Stomach (tissue), 4 donors: ENCODE data around the gene MPZL1.

ENCODE experiments used
- CTCF ChIP-seq, 7 experiments: fragments of 450-650 bp in 4 of 7; fragments of 200-600 bp in 3 of 7; sonication (generic) in 3 of 7; IDR thresholded peaks; one replicate each; pipeline ENCODE4 v1.5.1; 2016 to 2019; ENCODE audit warnings: antibody characterized with exemption in 7 of 7, control low read depth in 2 of 7, mild to moderate bottlenecking in 1 of 7
- EP300 ChIP-seq: sonication (generic); formaldehyde crosslinking; IDR thresholded peaks from one replicate; pipeline ENCODE4 v1.6.1; 2017; ENCODE audit warnings: antibody characterized with exemption
- POLR2A ChIP-seq, 4 donors: fragments of 450-650 bp; IDR thresholded peaks; one replicate each; pipeline ENCODE4 v1.6.1; 2016; ENCODE audit warnings: antibody characterized with exemption in 4 of 4, control low read depth in 2 of 4, mild to moderate bottlenecking in 1 of 4, moderate library complexity in 1 of 4
- POLR2AphosphoS5 ChIP-seq, 3 donors: sonication (generic); formaldehyde crosslinking; IDR thresholded peaks; one replicate each; pipeline ENCODE4 v1.6.1; 2016; ENCODE audit warnings: antibody characterized with exemption in 3 of 3

GRCh38 chr1:167765496-167765895 lies 43.7 kb downstream of the MPZL1 start:
- TF ChIP-seq POLR2AphosphoS5 (IDR thresholded peaks at IDR 0.05) (no peak), CTCF (IDR thresholded peaks at IDR 0.05) (no peak), EP300 (no peak), POLR2A (IDR thresholded peaks at IDR 0.05) (no peak)
